Stimulated activated CD4-positive, alpha-beta T cell treated with anti-CD3 and anti-CD28 coated beads, Interleukin-15, amount 100 ng/mL, for 24 hours (primary cell): ENCODE data around the gene ASTN1.

Experiments used
- DNase-seq: peaks from one replicate; pipeline ENCODE4 v3.0.0-alpha.2; 2020

ASTN1 gene

GRCh38 chr1:177162243-177162642 is 2.3 kb downstream of the ASTN1 start:
- DNase-seq = no peak

- DNase-seq = no peak
These were observed 18.0 kb downstream of the ASTN1 start for GRCh38 chr1:177146499-177146898.

DNA sequence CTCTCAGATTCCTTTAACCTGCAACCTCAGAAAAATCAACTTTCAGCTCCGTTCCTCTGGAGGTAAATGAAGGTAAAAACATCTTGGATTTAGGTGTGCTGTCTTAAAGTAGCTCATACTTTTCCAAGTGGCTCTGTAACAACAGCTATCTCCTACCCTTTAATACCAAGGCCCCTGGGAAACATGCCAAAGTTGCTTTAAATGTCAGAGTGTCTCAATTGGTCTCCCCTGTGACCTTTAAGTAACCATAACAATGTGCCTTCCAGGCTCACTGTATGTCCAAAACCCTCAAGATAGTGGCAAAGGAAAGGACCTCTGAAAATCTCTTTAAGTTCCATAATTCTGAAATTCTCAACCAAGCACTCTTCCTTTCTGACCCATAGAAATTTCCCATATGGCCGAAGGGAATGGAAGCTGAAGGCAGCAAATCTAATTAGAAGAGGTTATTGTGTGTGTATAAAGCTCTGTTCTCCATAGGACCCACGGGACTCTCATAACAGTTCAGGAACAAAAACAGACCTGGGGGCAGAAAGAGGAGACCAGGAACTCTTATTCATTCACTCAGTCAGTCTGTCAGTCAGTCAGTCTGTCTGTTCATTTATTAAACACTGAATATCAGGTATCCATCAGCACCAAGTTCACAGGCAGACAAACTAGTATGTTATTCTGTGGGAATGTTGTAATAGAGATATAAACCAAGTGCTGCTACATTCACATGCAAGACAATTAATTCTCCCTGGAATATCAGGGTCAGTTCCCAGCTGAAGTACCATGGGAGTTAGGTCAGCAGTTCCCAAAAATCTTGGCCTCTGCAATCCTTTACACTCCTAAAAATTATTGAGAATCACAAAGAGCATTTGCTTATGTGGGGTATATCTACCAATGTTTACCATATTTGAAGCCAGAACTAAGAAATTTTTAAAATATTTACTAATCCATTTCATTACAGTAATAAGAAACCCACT is 19.1 kb downstream of the ASTN1 start:
- DNase-seq = no peak

DNA sequence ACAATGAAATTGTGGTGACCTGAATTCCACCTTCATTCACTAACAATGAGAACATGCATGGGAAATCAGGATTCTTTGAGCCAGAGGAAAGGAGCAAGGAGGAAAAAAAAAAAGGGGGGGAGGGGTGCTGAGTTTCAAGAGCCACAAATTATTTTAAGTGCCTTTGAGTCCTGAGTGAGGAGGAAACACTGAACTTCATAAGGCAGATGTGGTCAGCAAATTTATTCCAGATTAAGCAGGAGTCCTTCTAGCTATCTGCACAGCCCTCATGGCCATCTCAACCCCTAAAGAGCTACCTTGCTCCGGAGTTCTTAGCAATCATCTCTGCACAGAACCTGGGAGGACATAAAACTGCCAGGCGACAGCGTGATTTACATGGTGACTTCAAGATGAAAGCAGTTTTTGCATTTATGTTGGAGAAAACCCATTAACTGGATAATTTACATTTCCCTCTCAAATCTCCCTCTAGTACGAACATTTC is 21.7 kb downstream of the ASTN1 start:
- no peak for DNase-seq

DNA sequence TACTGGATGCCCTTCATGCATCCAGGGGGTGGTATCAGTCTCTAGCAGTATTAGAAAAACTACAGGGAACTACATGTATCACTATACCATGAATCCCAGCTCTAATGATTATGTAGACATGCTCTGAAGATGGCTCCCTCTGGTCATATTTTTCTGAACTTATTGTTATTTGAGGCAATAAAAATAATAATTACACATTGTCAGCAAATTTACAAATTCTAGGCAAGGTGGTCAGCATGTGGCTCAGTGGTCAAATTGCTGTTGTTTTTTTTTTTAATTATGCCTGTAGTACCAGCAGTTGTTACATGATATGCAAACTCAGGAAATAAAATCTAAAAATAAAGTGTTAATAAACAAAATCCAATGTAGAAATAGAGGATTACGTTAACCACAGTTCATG is 22.5 kb downstream of the ASTN1 start:
- no peak for DNase-seq

DNA sequence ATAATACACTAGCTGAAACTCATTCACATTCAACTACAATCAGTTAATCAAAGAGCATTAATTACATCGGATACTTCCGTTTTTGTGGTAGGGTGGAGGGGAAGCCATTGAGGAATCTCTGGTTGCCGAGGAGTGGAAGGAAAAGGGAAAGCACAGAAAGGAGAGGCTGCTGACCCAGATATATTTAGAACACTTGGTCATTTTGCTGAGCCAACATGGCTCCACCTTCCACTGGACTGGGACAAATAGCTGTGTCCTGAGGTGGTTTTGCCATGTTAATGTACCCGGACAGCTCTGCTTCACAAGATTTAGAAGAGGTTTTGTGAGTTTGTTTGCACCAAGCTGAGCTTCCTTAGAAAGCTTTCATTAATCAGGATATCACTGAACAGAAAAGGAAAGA is 26.2 kb downstream of the ASTN1 start:
- DNase-seq = no peak

GRCh38 chr1:177137814-177138213 is 26.7 kb downstream of the ASTN1 start:
- DNase-seq = no peak

DNA sequence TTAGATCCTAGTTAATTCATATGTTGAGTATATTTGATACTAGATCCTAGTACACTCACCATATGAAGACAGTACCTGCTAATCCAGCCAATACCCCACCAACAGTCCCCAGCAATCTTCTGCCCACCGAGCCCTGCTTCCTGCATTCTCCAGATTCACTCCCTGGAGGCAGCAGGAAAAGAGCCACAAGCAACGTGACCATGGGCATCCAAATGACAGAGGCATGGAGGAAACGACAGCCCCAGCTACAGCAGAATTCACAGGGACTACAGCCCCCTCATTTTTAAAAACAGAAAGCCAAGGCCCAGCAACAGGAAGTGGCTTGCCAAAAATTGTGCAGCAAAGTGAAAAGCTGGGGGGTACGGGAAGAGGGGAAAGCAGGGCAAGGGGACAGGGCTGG is 29.3 kb downstream of the ASTN1 start:
- DNase-seq = no peak

DNA sequence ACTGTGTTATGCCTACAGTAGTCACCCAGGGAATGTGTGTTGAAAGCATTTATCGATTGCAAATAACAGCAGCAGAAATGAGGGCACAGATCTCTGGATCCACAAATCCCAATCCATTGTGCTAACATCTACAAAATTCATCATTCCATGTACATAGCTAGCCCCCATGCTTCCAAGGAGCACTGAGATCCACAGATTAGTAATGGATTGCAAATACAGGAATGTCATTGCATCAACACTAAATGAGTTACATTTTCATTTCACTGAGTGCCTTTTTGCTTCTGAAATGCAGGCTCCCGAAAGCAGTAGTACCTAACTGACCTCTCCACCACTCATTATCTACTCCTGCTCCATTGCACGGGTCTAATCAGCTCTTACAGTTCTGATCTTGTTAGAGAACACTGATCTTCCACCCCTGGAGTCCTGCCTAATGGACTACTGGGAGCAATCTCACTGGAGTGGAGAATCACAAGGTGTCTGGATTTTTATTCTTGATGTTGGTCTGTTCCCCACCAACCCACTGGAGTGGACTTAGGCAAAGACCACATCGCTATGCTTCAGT is 30.5 kb downstream of the ASTN1 start:
- DNase-seq = no peak

- no peak for DNase-seq
These were observed 32.4 kb downstream of the ASTN1 start for GRCh38 chr1:177132141-177132540.

DNA sequence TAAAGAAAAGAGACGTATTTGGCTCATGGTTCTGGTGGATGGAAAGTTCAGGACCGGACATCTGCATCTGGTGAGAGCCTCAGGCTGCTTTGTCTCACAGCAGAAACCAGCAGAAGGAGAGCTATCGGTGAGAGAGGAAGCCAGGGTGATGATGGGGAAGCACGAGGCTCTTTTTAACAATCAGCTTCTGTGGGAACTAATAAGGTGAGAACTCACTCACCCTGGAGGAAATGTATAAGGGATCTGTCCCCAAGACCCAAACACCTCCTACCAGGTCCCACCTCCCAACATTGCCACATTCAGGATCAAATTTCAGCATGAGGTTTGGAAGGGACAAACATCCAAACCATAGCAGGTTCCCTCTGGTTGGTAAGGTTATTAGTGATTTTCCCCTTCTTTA is 32.8 kb downstream of the ASTN1 start:
- no peak for DNase-seq

- no peak for DNase-seq
These were observed 34.0 kb downstream of the ASTN1 start for GRCh38 chr1:177130451-177130945.

DNA sequence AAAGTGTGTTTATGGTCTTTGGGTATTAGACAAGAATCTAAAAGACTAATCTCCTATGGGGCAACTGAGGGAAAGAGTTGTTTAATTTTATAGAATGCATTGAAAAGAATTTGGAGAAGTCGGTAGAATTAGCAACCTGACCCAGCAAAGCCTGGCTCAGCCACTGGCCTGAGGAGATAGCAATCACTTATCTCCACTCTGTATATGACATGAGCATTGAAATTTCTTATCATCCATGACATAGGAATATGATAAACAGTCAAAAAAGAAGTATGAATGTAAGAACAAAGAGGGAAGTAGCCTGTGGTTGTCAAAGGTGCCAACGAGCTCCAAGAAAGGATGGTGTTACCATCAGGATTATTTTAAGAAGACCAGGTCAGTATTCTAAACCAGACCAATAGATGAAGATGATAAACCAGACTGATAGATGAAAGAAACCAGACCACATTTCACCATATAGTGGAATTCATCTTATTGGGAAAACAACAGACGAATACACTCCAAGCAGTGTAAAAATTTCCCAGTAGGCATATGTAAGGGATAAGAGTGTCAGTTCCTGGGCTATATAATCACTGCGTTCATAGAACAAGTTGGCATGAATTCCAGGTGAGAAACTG is 35.7 kb downstream of the ASTN1 start:
- no peak for DNase-seq

DNA sequence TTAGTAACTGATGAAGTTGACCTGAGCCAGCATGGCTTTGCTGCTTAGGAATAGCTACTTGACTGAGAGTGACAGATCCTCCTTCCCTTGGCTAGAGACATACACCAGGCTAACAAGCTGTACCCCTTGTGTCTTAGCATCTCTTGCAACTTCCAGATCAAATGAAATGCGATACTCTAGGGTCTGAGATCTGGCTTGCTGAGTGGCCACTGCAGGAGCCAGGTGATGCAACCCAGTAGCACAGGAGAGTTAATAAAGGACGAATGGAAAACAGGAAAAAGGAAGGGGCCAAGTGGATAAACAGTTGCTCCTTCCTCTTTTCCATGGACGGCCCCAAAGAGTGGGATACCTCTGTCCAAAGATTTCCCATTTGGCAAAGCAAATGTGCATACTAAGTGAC is 38.2 kb downstream of the ASTN1 start:
- no peak for DNase-seq

GRCh38 chr1:177124577-177125278 is 39.8 kb downstream of the ASTN1 start:
- no peak for DNase-seq

GRCh38 chr1:177122461-177123251 is 41.9 kb downstream of the ASTN1 start:
- DNase-seq = no peak

DNA sequence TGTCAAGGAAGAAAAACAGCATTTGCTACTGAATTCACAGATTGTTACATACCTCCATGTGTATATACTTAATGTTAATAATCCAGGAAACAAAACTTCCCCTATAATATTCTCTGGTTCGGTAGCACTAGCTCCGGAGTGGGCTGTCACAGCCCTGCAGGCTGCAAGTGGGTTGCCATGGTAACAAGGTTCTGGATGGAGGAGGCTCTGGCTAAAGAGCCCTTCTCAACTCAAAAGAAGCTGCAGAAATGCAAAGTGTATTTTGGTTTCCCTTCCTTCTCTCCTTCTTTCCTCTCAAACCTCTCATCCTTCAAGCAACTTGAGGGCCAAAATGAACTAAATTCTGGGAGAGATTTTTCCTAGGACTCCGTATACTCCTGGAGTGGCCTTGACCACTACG is 45.2 kb downstream of the ASTN1 start:
- no peak for DNase-seq

- DNase-seq = no peak
These were observed 45.6 kb downstream of the ASTN1 start for GRCh38 chr1:177118901-177119300.

GRCh38 chr1:177116941-177117340 is 47.6 kb downstream of the ASTN1 start:
- DNase-seq = no peak

- DNase-seq = no peak
These were observed 57.7 kb downstream of the ASTN1 start for GRCh38 chr1:177106614-177107365.

- no peak for DNase-seq
These were observed 58.3 kb downstream of the ASTN1 start for GRCh38 chr1:177106196-177106595.
